ENCODE results near the gene HOXD8.

HOXD8 gene

DNA sequence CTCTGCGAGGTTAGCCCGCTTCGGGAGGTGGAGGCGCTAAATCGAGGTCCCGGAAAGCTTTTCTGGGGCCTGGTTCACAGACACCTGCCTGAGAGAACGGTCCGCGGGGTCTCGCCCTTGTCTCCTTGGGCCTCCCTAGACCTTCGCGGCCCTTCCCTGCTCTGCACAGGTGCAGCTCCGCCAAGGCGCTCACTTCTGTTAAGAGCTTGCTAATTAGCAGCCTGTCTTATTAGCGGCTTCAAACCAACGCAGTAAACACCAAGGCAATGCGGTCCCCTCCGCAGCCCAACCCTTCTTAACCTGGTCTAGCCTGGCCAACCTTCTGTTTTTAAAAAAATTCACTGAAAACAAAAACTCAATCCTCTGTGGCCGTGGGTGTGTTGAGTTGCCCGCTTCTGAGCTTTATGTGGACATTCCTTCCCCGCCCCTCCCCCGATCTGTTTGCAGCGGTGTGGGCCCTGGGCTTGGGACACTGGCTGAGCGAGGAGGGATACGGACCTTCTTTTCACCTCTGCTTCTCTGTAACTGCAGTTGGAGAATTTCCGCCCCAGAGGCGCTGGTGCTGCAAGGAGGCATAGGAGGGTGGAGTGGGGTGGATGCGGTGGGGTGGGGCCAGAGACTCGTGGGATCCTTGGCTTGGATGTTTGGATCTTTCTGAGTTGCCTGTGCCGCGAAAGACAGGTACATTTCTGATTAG lies 18.4 kb downstream of the HOXD8 start:
- DNase-seq = no peak

DNA sequence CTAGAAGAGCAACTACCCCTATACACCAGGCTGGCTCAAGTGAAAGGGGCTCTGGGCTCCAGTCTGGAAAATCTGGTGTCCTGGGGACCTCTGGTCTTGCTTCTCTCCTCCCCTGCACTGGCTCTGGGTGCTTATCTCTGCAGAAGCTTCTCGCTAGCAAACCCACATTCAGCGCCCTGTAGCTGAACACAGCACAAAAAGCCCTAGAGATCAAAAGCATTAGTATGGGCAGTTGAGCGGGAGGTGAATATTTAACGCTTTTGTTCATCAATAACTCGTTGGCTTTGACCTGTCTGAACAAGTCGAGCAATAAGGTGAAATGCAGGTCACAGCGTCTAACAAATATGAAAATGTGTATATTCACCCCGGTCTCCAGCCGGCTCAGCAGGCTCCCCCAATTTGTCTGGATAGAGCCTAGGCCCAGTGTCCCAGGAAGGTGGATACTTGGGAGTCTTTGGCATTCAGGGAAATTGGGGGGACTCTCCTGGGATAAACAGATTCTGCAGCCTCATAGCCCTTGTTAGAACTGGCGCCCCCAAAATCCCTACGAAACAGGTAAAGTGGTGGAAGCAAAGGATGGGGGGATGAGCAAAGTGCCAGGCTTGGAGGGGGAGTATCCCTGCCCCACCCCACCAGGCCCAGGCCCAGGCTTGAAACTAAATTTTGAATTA lies 19.4 kb downstream of the HOXD8 start:
- no peak for DNase-seq

DNA sequence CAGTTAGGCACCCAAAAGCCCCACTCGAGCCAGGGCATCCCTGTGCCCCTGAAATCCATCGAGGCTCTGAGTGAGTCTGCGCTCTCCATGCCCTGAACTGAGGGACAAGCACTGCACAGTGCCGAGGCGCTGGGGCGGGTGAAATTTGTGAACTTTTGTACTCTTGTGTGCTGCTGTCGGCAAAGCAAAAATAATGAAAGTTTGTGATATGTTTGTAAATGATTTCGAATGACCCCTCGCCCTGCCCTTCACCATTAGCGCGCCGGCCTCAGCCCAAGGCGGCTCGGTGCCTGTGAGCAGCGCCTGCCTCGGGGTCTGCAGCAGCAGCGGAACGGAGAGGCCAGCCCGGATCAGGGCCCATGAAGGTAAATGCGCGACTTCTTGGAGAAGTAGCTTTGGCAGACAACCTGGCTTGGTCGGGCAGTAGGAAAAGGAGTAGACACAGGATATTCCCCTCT lies 20.0 kb downstream of the HOXD8 start:
- no peak for DNase-seq

DNA sequence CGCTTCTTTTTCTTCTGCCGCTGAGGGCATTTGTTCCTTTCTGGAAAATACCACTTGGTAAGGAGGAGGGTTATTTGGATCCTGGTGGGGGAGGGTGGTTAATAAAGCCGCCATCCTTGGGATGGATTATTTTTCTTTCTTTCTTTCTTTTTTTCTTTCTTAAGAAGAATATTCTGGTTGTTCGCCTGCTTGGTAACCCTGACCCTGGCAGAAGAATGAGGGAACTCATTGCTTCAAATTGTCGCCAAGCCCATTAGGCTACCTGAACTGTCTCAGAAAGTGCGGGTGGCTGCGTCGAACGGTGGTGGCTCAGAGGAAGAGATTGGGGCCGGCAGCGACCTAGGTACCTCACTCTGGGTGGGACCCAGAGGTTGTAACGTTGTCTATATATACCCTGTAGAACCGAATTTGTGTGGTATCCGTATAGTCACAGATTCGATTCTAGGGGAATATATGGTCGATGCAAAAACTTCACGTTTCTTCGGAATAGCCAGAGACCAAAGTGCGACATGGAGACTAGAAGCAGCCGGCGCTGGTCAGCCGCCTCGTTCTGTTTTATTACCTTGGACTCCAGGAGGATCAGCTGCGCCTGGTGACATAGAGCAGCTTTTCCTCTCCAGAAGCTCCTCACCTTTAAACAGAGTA lies 20.6 kb downstream of the HOXD8 start:
- DNase-seq = no peak

DNA sequence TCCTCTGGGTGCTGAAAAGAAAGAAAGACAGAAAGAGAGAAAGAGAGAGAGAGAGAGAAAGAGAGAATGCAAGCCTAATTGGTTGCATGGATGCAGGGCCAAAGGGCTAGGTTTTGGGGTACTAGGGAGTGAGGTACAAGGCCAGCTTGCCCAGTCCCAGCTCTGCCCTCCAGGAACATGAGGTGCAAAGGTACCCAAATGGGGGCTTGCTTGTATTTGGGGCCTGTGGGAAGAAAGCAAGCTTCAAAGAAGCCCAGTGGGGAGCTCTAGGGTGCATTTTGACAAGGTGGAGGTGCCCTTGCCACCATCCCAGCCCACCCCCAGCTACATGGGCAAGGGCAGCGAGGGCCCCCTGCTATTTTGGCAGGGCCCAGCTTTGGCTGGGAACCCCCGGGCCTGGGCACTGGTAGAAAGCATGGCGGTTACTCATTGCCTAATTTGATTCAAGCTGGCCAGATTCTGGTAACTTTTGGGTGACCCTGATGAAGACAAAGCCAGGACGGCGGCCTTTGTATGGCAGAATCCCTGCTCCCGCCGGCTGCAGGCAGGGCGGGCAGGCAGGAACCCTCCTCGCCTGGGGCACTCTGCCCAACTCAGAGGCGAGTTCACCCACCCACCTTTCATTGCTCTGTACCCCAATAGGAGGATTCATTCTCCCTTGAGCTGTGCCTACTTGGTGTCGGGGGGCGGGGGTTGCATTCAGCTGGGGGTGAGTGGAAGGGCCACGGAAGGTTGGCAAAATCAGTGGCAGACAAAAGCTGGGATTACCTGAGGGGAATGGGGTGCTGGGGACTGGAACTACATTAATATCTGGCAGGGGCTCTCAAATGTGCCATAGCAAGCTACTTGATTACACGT lies 21.3 kb downstream of the HOXD8 start:
- no peak for DNase-seq

DNA sequence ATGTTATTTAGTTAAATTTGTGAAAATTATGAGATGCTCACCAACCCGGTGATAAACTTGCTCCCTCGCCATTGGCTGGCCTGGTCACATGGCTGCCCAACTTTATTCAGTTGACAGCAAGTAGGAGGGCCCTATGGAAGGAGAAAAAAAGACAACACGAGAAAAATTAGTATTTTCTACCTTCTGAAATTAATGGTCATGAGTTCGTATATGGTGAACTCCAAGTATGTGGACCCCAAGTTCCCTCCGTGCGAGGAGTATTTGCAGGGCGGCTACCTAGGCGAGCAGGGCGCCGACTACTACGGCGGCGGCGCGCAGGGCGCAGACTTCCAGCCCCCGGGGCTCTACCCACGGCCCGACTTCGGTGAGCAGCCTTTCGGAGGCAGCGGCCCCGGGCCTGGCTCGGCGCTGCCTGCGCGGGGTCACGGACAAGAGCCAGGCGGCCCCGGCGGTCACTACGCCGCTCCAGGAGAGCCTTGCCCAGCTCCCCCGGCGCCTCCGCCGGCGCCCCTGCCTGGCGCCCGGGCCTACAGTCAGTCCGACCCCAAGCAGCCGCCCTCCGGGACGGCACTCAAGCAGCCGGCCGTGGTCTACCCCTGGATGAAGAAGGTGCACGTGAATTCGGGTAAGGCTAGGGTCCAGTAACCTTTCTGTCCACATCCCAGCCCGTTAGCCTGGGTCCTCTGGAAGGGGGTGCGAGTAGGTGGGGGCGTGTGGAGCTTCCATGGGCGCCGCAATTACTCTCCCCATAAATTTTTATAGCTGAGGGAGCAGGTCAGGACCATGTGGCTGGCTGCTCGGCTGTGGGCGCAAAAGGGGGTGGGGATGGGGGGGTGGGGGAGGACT lies 22.2 kb downstream of the HOXD8 start, which contains the start of gene HOXD4:
TSS of gene HOXD4 (plus strand) at position 109 of the 846 bp plus-strand sequence. CDS start at position 193, 84 bp downstream.
- no peak for DNase-seq

DNA sequence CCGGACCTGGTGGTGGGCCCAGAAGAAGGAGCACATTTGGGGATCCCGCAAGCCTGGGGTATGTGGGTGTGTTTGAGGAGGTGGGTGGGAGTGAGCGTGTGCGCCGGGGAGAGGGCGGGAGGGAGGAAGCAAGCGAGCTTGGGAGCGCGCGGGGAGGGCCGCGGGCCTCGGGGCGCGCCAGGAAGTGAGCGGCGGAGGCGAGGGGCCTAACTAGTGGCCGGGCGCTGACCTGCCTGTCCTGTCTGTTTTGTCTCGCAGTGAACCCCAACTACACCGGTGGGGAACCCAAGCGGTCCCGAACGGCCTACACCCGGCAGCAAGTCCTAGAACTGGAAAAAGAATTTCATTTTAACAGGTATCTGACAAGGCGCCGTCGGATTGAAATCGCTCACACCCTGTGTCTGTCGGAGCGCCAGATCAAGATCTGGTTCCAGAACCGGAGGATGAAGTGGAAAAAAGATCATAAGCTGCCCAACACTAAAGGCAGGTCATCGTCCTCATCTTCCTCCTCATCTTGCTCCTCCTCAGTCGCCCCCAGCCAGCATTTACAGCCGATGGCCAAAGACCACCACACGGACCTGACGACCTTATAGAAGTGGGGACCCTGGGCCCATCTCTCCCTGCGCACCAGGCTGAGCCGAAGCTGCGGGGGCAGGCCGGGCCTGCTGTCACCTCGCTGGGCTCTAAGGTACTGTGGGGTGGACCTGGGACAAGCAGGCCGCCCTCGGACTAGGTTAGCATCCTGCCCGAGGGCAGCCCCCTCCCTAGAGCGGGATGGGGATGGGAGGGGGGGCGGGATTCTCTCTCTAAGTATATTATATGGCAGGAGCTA lies 23.1 kb downstream of the HOXD8 start:
- DNase-seq = no peak

DNA sequence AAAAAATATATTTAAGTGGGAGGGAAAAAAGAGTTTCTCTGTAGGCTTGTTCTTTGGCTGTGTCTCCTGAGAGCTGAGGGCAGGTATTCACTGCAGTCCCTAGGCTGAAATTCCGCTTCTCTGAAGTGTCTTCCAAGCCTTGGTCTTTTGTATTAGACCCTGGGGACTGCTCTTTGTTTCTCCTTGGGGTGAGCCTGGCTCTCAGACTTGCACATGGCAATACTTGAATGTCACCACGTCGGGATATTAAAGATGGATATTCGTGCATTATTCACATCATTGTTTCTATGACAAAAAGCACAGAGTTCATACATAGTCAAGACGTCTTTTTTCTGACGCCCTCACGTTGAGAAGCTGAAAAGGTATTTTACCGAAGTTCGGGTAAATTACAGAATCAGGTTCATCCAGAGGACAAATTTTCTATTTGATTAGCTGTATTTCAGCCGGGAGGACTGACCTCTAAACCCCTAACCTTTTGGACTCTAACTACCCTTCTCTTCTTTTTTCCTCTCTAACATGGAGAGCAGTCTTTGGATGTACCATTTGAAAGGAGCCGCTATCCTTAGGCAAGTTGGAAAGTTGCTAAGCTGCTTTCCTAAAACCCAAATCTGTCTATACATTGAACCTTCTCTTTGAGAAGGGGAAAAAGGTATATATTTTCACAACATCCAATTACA lies 25.2 kb downstream of the HOXD8 start:
- no peak for DNase-seq

DNA sequence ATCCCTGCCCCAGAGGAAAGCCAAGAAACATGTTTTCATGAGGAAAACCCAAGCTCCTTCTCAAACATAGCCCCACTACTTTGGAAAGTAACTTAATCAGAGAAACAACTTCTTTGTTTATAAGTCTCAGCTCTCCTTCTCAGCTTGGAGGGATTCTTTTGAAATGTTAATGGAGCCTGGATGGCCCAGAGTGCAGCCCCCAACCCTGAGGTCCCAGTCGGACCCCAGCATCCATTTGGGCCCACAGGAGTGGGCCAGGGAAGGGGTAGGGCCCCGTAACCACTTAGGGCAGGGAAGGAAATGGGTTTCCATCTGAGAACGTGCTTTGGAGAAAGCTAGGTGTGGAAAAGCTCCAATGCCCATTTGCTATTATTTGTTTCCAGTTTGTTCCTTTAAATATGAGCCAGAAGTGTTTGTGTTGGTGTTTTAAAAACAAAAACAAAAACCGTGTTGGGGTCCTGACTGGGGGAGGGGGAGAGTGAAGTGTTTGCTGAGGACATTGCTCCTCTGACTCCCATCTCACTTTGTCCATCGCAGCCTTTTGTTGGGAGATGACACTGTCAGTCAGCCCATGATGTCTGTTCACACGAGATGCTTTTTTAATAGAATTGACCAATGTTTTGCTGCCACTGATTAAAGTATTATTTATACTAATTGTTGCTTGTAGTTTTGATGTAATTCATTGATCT lies 26.0 kb downstream of the HOXD8 start:
- DNase-seq = no peak

DNA sequence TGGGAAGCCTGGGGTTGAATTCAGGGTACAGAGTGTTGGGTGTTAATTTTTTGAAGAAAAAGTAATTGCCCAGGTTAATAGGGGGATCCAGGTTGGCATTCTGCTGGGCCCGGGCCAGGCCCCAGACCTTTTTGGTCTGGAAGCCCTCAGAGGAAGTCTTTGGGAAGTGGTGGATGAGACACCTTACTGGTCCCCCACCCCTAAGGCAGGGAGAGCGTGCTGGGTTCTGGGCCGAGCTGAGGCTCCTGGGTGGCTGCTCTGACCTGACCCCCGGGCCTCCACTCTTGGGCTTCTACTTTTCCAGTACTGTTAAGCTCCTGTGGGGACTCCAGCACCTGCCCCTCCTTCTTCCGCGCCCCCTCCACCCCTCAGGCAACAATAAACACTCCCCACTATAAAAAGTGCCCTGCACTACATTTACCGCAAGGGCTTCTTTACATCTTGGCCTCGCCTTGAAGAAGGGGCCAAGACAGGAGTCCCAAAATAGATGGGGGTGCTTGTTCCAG lies 26.8 kb downstream of the HOXD8 start:
- no peak for DNase-seq

DNA sequence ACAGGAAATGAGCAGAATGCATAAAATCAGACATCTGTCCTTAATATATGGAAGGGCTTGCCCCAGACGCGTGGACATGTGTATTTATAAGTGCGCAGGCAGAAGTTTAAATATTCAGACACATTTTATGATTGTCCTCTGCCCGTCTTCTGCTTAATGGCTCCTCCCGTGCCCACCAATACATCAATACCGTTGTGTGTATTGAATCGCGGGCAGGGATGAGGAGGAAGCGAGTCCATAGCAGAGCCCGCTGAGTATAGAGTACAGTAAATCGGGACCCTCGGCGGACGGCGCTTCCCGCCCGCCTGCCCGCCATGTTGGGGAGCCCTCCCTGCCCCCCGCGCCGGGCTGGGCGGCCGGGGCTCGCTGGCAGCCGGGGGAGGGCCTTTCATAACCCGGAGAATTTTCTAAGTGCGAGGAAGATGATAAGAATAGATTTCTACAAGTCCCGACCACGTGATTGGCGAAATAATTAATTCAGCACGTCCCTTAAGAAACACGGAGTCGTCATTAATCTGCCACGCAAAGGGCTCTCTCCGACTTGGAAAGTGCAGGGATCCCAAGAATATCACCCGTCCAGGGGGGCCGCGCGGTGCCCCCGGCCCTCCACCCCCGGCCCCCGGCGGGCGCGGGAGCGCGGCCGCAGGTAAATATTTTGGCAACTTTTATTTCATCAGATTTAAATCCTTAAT lies 27.4 kb downstream of the HOXD8 start, which contains the start of gene HOXD3:
TSS of gene HOXD3 (plus strand) at position 501 of the 692 bp plus-strand sequence. CDS start 11,808 bp downstream, outside the sequence.
- no peak for DNase-seq

DNA sequence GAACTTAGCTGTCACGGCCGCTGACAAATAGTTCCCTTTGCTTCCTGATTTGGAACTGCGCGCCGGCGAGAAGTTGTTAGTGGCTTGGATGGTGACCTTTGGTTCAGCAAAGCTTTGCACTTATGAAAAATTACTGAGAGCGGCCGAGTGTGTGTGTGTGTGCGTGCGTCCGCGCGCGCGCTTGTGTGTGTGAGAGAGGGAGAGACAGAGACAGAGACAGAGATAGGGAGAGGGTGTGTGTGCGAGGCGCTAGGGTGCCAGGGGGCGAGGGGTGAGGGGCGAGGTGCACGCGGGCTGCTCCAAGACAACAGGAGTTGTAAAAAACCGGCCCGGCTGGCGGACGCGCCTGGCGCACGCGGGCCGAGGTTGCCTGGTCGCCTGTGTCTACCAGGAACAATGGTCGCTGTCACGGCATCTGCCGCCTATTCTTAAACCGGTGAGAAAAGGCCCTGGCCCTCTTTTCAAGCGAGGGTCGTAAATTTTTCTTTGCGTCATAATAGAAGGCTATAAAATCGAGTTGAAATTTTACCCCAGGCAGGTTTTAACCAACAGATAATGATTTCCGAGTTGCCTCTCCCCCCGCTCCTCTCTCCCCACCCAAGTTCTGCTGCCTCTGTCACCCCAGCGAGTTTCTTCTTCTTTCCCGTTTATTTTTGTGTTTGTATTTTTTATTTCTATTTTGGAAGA lies 28.1 kb downstream of the HOXD8 start:
- no peak for DNase-seq

DNA sequence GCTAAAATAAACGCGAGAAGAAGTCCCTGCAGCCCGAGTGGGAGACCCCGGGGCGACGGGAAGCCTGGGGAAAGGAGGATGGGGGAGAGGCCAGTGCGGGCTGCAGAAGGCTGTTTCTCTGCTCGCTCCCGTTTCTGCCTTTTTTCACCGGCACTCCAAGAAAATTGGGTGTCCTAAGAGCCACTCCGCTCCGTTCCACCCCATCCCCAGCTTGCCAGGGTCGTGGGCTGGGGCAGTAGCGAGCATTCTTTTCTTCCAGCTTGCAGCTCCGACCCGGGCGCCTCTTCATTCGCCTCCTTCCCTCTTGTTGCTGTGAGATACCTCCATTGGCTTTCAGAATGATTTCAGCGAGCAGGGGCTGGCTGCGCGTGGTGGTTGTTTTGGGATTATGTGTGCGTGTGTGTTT lies 28.7 kb downstream of the HOXD8 start:
- DNase-seq = no peak

DNA sequence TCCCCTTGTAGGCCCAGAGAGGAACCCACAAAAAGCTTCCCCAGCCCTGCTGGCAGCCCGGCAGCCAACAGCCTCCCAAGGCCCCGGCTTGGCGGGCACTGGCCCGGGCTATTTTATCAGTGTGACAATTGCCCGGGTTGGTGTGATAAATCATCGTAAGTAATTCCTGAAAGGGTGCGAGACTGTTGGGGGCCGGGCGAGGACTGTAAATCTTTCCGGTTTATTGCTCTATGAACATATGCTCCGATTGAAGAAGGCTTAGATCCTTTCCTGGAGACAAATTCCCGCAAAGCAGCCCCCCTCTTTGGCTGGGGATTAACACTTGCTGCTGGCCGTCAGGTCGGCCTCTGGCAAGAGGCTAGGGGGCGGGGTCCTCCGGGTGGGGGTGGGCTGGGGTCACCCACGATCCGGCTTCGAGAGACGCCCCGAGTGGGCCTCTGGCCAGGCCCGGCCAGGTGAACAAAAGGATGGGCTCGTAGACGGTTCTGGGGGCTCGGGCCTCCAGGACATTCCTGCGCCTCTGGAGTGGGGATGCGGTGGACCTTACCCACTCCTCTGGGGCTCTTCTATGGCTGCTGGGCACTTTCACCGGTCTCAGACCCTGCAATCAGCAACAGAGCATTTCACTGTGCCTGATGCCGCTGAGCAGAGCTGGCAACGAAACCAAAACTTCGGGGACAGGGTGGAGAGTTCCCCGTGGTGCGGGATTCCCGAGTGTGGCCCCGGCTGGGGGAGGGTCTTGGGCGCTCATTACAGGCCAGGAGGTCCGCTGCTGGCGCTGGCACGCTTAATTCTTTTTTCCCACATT lies 29.6 kb downstream of the HOXD8 start:
- DNase-seq = no peak

DNA sequence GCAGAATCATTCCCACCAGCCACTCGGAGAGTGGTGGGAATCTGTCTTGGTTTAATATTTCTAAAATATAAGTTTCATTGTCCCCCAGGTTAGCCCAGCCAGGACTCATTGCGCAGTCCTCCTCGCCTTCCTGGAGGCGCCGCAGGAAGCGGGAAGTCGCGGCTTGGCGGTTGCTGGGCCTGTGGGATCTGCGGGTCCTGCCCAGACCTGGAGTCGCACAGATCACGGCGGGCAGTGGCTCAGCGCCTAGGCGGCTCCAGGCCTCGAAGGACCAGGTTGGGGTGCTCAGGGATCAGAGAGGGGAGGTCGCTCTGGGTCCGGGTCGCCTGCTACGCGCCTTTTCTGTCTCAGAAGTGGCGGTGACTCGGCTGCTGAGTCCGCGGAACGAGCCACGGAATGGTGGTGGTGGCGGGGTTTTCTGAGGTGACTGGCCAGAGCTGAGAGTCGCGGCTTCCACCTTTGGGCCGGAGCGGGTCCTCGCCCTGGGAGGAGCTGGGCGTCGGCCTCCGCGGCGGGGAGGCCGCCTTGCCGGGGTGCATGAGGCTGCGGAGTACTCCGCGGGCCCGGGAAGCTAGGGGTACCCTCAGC lies 30.3 kb downstream of the HOXD8 start:
- DNase-seq = no peak

DNA sequence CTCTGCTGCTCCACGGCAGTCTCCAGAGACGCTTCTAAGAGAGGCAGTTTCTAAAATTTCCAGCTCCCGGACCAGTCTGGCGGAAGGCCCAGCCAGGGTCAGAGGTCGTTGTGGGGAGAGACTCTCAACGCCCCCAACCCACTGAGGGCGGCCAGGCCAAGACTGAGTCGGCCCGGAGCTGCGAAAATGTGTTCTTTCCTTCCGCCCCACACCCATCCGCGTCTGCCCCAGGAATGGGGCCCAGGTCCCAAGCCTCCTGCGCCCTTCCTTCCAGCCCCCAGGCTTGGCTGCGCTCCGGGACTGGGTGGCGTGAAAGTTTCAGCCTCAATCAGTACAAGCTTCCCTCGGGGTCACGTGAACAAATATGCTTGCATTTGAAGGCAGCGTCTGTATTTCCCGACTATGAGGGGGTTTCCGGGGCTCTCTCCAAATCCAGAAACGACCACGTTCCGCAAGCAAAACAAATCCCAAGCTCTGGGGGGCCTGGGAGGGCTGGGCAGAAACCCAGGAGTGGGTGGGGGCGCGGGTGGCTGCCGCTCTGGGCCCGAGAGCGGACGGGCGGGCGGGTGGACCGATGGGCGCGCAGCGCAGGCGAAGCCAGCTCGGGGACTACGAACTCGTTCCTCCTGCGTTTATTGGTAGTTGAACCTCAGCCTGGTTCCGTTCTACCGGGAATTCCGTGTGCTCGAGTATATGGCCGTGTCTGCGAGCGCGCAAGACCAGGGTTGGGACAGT lies 30.9 kb downstream of the HOXD8 start:
- no peak for DNase-seq
